DND-41 (cell line): ENCODE data around the gene CARS1.

ENCODE experiments used
- ATAC-seq: fragments of 200-7000 bp; cut with Tn5 transposase; 3 replicates; pipeline ENCODE4 v1.9.1; 2021; ENCODE audit warnings: low read depth; ENCODE audit not compliant: insufficient read depth
- DNase-seq: peaks from one replicate; pipeline ENCODE4 v3.0.0-alpha.2; 2020
- H2AFZ ChIP-seq: 2 replicates; pipeline ENCODE4 v1.6.0; 2012; ENCODE audit warnings: low read depth, low read length
- H3K27ac ChIP-seq: 2 replicates; pipeline ENCODE4 v1.5.1; 2012; ENCODE audit warnings: low read length, inconsistent platforms
- H3K27me3 ChIP-seq: fragments of 200-600 bp; sonication (generic); 2 replicates; pipeline ENCODE4 v1.6.0; 2012; ENCODE audit warnings: low read length, mild to moderate bottlenecking, inconsistent platforms; ENCODE audit not compliant: insufficient read depth, poor library complexity
- H3K36me3 ChIP-seq: 2 replicates; pipeline ENCODE4 v1.5.1; 2012; ENCODE audit warnings: low read length, inconsistent platforms; ENCODE audit not compliant: insufficient read depth
- H3K4me1 ChIP-seq: 2 replicates; pipeline ENCODE4 v1.5.1; 2012; ENCODE audit warnings: mild to moderate bottlenecking, low read length; ENCODE audit not compliant: insufficient read depth
- H3K4me2 ChIP-seq: 2 replicates; pipeline ENCODE4 v1.6.0; 2012; ENCODE audit warnings: mild to moderate bottlenecking, moderate library complexity, low read length, inconsistent platforms; ENCODE audit not compliant: insufficient read depth
- H3K4me3 ChIP-seq, 2 experiments: fragments of 200-600 bp in 1 of 2; shearing (Covaris generic) in 1 of 2; 2 replicates each; pipeline ENCODE4 v1.5.1; 2012 to 2016; ENCODE audit warnings: inconsistent platforms in 2 of 2, low read length in 2 of 2, mild to moderate bottlenecking in 2 of 2, low read depth in 1 of 2, moderate library complexity in 1 of 2
- H3K79me2 ChIP-seq: 2 replicates; pipeline ENCODE4 v1.6.0; 2012; ENCODE audit warnings: low read length, inconsistent platforms; ENCODE audit not compliant: insufficient read depth
- H3K9ac ChIP-seq: 2 replicates; pipeline ENCODE4 v1.6.0; 2012; ENCODE audit warnings: low read depth, mild to moderate bottlenecking, inconsistent platforms, low read length, moderate library complexity
- H3K9me3 ChIP-seq: 2 replicates; pipeline ENCODE4 v1.5.1; 2012; ENCODE audit warnings: low read length, moderate library complexity, mild to moderate bottlenecking, inconsistent platforms; ENCODE audit not compliant: insufficient read depth, severe bottlenecking
- H4K20me1 ChIP-seq: 2 replicates; pipeline ENCODE4 v1.6.0; 2012; ENCODE audit warnings: low read length; ENCODE audit not compliant: insufficient read depth
- CTCF ChIP-seq: IDR thresholded peaks from 2 replicates; pipeline ENCODE4 v1.5.1; 2012; ENCODE audit warnings: borderline replicate concordance, low read length, moderate library complexity, mild to moderate bottlenecking; ENCODE audit not compliant: poor library complexity, severe bottlenecking; ENCODE audit errors: extremely low read depth
- EZH2 ChIP-seq: IDR thresholded peaks from 3 replicates; pipeline ENCODE4 v1.6.1; 2012; ENCODE audit warnings: borderline replicate concordance, low read depth, mild to moderate bottlenecking, moderate library complexity, low read length, inconsistent platforms; ENCODE audit not compliant: severe bottlenecking

The CARS1 gene

GRCh38 chr11:3060436-3061025 is 3.3 kb upstream of the CARS1 start:
- Histone ChIP-seq H2AFZ (no peak overlapping the region), H3K4me1 (peaks cover 20% of the 10 kb centered on the region), H3K27ac (no peak overlapping the region), H3K4me2 (no peak overlapping the region), H3K27me3 (no peaks in the 10 kb centered on the region), H3K36me3 (no peaks in the 10 kb centered on the region; the same call in 1 of the 2 replicates), H4K20me1 (peaks cover 3% of the 10 kb centered on the region; the same call in 1 of the 2 replicates), H3K4me3 (no peak overlapping the region), H3K79me2 (peaks cover 17% of the 10 kb centered on the region), H3K9me3 (peaks cover 3% of the 10 kb centered on the region), H3K9ac (no peak overlapping the region)
- TF ChIP-seq CTCF (no peak), EZH2 (no peak)
- ATAC-seq: no peak
- no peak for DNase-seq

- H2AFZ ChIP-seq: no peak overlapping the region
- H3K79me2 ChIP-seq: peaks cover 31% of the 10 kb centered on the region
- H3K9ac ChIP-seq: no peak overlapping the region
- ATAC-seq: no peak
- H4K20me1 ChIP-seq: peaks cover 10% of the 10 kb centered on the region; the same call in 1 of the 2 replicates
- H3K4me2 ChIP-seq: no peak overlapping the region
- peaks cover 9% of the 10 kb centered on the region for H3K36me3 ChIP-seq
- DNase-seq: no peak
- peaks cover 29% of the 10 kb centered on the region for H3K4me1 ChIP-seq
- no peaks in the 10 kb centered on the region for H3K9me3 ChIP-seq
- TF ChIP-seq EZH2: no peak
- TF ChIP-seq CTCF: no peak
- no peak overlapping the region for H3K4me3 ChIP-seq
- no peak overlapping the region for H3K27ac ChIP-seq
- H3K27me3 ChIP-seq: no peaks in the 10 kb centered on the region
Measured at GRCh38 chr11:3058753-3059664, 1.8 kb upstream of the CARS1 start.

- TF ChIP-seq CTCF: no peak
- TF ChIP-seq EZH2: no peak
- ATAC-seq (peak; percentile 27), DNase-seq (peak; percentile 55)
- Histone ChIP-seq H3K4me1 (peaks cover 29% of the 10 kb centered on the region), H3K9me3 (no peaks in the 10 kb centered on the region), H3K27me3 (no peaks in the 10 kb centered on the region), H2AFZ (peak overlapping the region; percentile 77), H3K36me3 (peaks cover 21% of the 10 kb centered on the region), H3K79me2 (peaks cover 54% of the 10 kb centered on the region), H3K4me3 (peak overlapping the region; percentile 68 to 87; a peak in 3 of 4 replicates), H3K4me2 (peak overlapping the region; percentile 85), H3K9ac (peak overlapping the region; percentile 91), H4K20me1 (peaks cover 24% of the 10 kb centered on the region; the same call in 1 of the 2 replicates), H3K27ac (peak overlapping the region; percentile 88)
Measured at GRCh38 chr11:3056296-3057068, 741 bp downstream of the CARS1 start.
